SW 1271 (cell line): ENCODE results near the gene MIDN.

ENCODE experiments used
- DNase-seq, 2 experiments: peaks; one replicate each; lab custom pipeline; 2025; lab: John Stamatoyannopoulos, UW

MIDN gene

GRCh38 chr19:1270213-1270853 lies 21.9 kb downstream of the MIDN start:
- DNase-seq = no peak

GRCh38 chr19:1270854-1271527 lies 22.6 kb downstream of the MIDN start:
- no peak for DNase-seq

GRCh38 chr19:1271528-1272422 lies 23.4 kb downstream of the MIDN start:
- no peak for DNase-seq

- DNase-seq = no peak
Observed at GRCh38 chr19:1272423-1273262, 24.3 kb downstream of the MIDN start.

- no peak for DNase-seq
Observed at GRCh38 chr19:1273263-1274041, 25.1 kb downstream of the MIDN start.

GRCh38 chr19:1274081-1274851 lies 25.9 kb downstream of the MIDN start:
- no peak for DNase-seq

GRCh38 chr19:1274852-1275259 lies 26.5 kb downstream of the MIDN start:
- DNase-seq = peak in 1 of 2 experiments; percentile 51

GRCh38 chr19:1275260-1275975 lies 27.0 kb downstream of the MIDN start, which contains the start of gene FAM174C:
TSS of gene FAM174C (plus strand) at chr19:1275530. CDS start at chr19:1275550, 20 bp downstream.
- DNase-seq = peak; percentile 90 to 94

GRCh38 chr19:1275976-1276627 lies 27.7 kb downstream of the MIDN start:
- no peak for DNase-seq

GRCh38 chr19:1276628-1277022 lies 28.2 kb downstream of the MIDN start:
- no peak for DNase-seq

GRCh38 chr19:1277061-1277460 lies 28.7 kb downstream of the MIDN start:
- no peak for DNase-seq

GRCh38 chr19:1278074-1278473 lies 29.7 kb downstream of the MIDN start:
- no peak for DNase-seq

- no peak for DNase-seq
Observed at GRCh38 chr19:1278713-1279660, 30.6 kb downstream of the MIDN start.

- DNase-seq = peak; percentile 38 to 83
Observed at GRCh38 chr19:1279782-1280341, 31.5 kb downstream of the MIDN start.

- no peak for DNase-seq
Observed at GRCh38 chr19:1280636-1281568, 32.5 kb downstream of the MIDN start.

- DNase-seq = no peak
Observed at GRCh38 chr19:1281569-1282287, 33.3 kb downstream of the MIDN start.
